IgD-negative memory B cell (primary cell): ENCODE data around the gene FOXP1. TPM values are rescaled to one million over a fixed set of nuclear protein-coding genes. Genes with fewer than 3 reads are reported as not detected.
A peak's percentile ranks its signal among the peaks of the same experiment; 100 is the strongest.

Experiments used
- H3K27ac Mint-ChIP-seq, 3 donors: one replicate each; pipeline ENCODE4 v1.8.0; 2020 to 2022; ENCODE audit warnings: mild to moderate bottlenecking in 3 of 3, mixed read lengths in 3 of 3, moderate library complexity in 1 of 3
- H3K27me3 Mint-ChIP-seq: one replicate; pipeline ENCODE4 v1.8.0; 2021; ENCODE audit warnings: mixed read lengths
- H3K36me3 Mint-ChIP-seq: one replicate; pipeline ENCODE4 v1.8.0; 2020; ENCODE audit warnings: mild to moderate bottlenecking, mixed read lengths
- H3K4me1 Mint-ChIP-seq, 3 donors: one replicate each; pipeline ENCODE4 v1.8.0; 2020 to 2022; ENCODE audit warnings: mixed read lengths in 3 of 3, mild to moderate bottlenecking in 1 of 3
- H3K4me3 Mint-ChIP-seq, 4 donors: one replicate each; pipeline ENCODE4 v1.8.0; 2020 to 2022; ENCODE audit warnings: mild to moderate bottlenecking in 4 of 4, mixed read lengths in 4 of 4, moderate library complexity in 3 of 4
- H3K9me3 Mint-ChIP-seq, 3 donors: one replicate each; pipeline ENCODE4 v1.8.0; 2020 to 2021; ENCODE audit warnings: mixed read lengths in 3 of 3, mild to moderate bottlenecking in 1 of 3
- polyA plus RNA-seq: library from polyadenylated mRNA; unstranded; fragments of 300-500 nt; fragmentation: Illumina TruSeq; gene quantifications from one replicate; pipeline ENCODE4 v1.2.3, GENCODE V29; 2021

The FOXP1 gene
- polyA plus RNA-seq, 1 donor from 2014 or later: 277 TPM

- H3K36me3 Mint-ChIP-seq: no peaks in the 10 kb centered on the region
- H3K4me3 Mint-ChIP-seq: peak overlapping the region; percentile 86 to 99 (median 92)
- H3K27ac Mint-ChIP-seq: peak overlapping the region; percentile 88 to 94 (median 93)
- peaks cover 40% of the 10 kb centered on the region for H3K27me3 Mint-ChIP-seq
- H3K4me1 Mint-ChIP-seq: peaks cover 17 to 40% (median 18%) of the 10 kb centered on the region in 3 donors
- H3K9me3 Mint-ChIP-seq: no peaks in the 10 kb centered on the region
Observed at GRCh38 chr3:71582036-71582611, 1.4 kb downstream of the FOXP1 start.

GRCh38 chr3:71581457-71582035, 2.0 kb downstream of the FOXP1 start:
- Mint-ChIP-seq H3K27me3 (peaks cover 41% of the 10 kb centered on the region), H3K4me3 (peak overlapping the region; percentile 86 to 99 (median 92)), H3K4me1 (peaks cover 16 to 40% (median 20%) of the 10 kb centered on the region in 3 donors), H3K36me3 (no peaks in the 10 kb centered on the region), H3K27ac (peak overlapping the region; percentile 88 to 94 (median 93)), H3K9me3 (no peaks in the 10 kb centered on the region)

- no peaks in the 10 kb centered on the region for H3K9me3 Mint-ChIP-seq
- peaks cover 14 to 33% (median 15%) of the 10 kb centered on the region in 3 donors for H3K4me1 Mint-ChIP-seq
- peak overlapping the region; percentile 86 to 99 (median 92) for H3K4me3 Mint-ChIP-seq
- H3K27me3 Mint-ChIP-seq: peaks cover 41% of the 10 kb centered on the region
- H3K36me3 Mint-ChIP-seq: no peaks in the 10 kb centered on the region
- H3K27ac Mint-ChIP-seq: peak overlapping the region; percentile 81 to 94 (median 89)
Observed at GRCh38 chr3:71580636-71581456, 2.7 kb downstream of the FOXP1 start.

GRCh38 chr3:71579935-71580406, 3.6 kb downstream of the FOXP1 start:
- Mint-ChIP-seq H3K27ac (peak overlapping the region in 2 of 3 donors; percentile 1 to 89), H3K36me3 (no peaks in the 10 kb centered on the region), H3K4me1 (peaks cover 9 to 25% (median 12%) of the 10 kb centered on the region in 3 donors), H3K27me3 (peaks cover 44% of the 10 kb centered on the region), H3K4me3 (peak overlapping the region in 2 of 4 donors; percentile 49 to 99), H3K9me3 (no peaks in the 10 kb centered on the region)

GRCh38 chr3:71579326-71579934, 4.1 kb downstream of the FOXP1 start:
- no peaks in the 10 kb centered on the region for H3K36me3 Mint-ChIP-seq
- peak overlapping the region in 2 of 3 donors; percentile 1 to 89 for H3K27ac Mint-ChIP-seq
- H3K4me3 Mint-ChIP-seq: peak overlapping the region in 3 of 4 donors; percentile 21 to 99 (median 36)
- peaks cover 7 to 20% (median 10%) of the 10 kb centered on the region in 3 donors for H3K4me1 Mint-ChIP-seq
- no peaks in the 10 kb centered on the region for H3K9me3 Mint-ChIP-seq
- peaks cover 47% of the 10 kb centered on the region for H3K27me3 Mint-ChIP-seq

GRCh38 chr3:71578054-71578751, 5.3 kb downstream of the FOXP1 start:
- Mint-ChIP-seq H3K27me3 (peaks cover 52% of the 10 kb centered on the region), H3K9me3 (no peaks in the 10 kb centered on the region), H3K27ac (no peak overlapping the region), H3K4me3 (peak overlapping the region in 2 of 4 donors; percentile 28 to 86), H3K36me3 (no peaks in the 10 kb centered on the region), H3K4me1 (peaks cover 5 to 20% (median 10%) of the 10 kb centered on the region in 3 donors)

GRCh38 chr3:71577011-71577410, 6.5 kb downstream of the FOXP1 start:
- no peaks in the 10 kb centered on the region for H3K36me3 Mint-ChIP-seq
- H3K4me3 Mint-ChIP-seq: peak overlapping the region in 2 of 4 donors; percentile 10 to 86
- peaks cover 5 to 20% (median 10%) of the 10 kb centered on the region in 3 donors for H3K4me1 Mint-ChIP-seq
- H3K27me3 Mint-ChIP-seq: peaks cover 47% of the 10 kb centered on the region
- H3K9me3 Mint-ChIP-seq: no peaks in the 10 kb centered on the region
- peak overlapping the region in 1 of 3 donors; percentile 74 for H3K27ac Mint-ChIP-seq

- peaks cover 0 to 12% (median 5%) of the 10 kb centered on the region in 3 donors for H3K4me1 Mint-ChIP-seq
- H3K27ac Mint-ChIP-seq: no peak overlapping the region
- no peaks in the 10 kb centered on the region for H3K36me3 Mint-ChIP-seq
- peaks cover 44% of the 10 kb centered on the region for H3K27me3 Mint-ChIP-seq
- peak overlapping the region in 1 of 4 donors; percentile 18 for H3K4me3 Mint-ChIP-seq
- peaks cover 0 to 1% (median 0%) of the 10 kb centered on the region in 3 donors for H3K9me3 Mint-ChIP-seq
Observed at GRCh38 chr3:71575433-71575832, 8.1 kb downstream of the FOXP1 start.

GRCh38 chr3:71573181-71573580, 10.3 kb downstream of the FOXP1 start:
- no peaks in the 10 kb centered on the region for H3K36me3 Mint-ChIP-seq
- no peak overlapping the region for H3K27ac Mint-ChIP-seq
- H3K27me3 Mint-ChIP-seq: peaks cover 33% of the 10 kb centered on the region

GRCh38 chr3:71570546-71570945, 13.0 kb downstream of the FOXP1 start:
- H3K9me3 Mint-ChIP-seq: peaks cover 0 to 1% (median 0%) of the 10 kb centered on the region in 3 donors
- peaks cover 5 to 13% (median 6%) of the 10 kb centered on the region in 3 donors for H3K4me1 Mint-ChIP-seq
- H3K36me3 Mint-ChIP-seq: peaks cover 3% of the 10 kb centered on the region
- H3K27ac Mint-ChIP-seq: no peak overlapping the region
- no peak overlapping the region for H3K4me3 Mint-ChIP-seq
- peaks cover 41% of the 10 kb centered on the region for H3K27me3 Mint-ChIP-seq

More at GRCh38 chr3:71573181-71573580, 10.3 kb downstream of the FOXP1 start:
- Mint-ChIP-seq H3K4me1 (peaks cover 2 to 9% (median 4%) of the 10 kb centered on the region in 3 donors), H3K9me3 (peaks cover 0 to 1% (median 0%) of the 10 kb centered on the region in 3 donors), H3K4me3 (no peak overlapping the region)

- Mint-ChIP-seq H3K36me3 (peaks cover 3% of the 10 kb centered on the region), H3K4me3 (peak overlapping the region in 1 of 4 donors; percentile 77), H3K27ac (no peak overlapping the region), H3K9me3 (peaks cover 0 to 1% (median 0%) of the 10 kb centered on the region in 3 donors), H3K4me1 (peaks cover 13 to 26% (median 20%) of the 10 kb centered on the region in 3 donors), H3K27me3 (peaks cover 47% of the 10 kb centered on the region)
Observed at GRCh38 chr3:71568207-71568606, 15.3 kb downstream of the FOXP1 start.

GRCh38 chr3:71566776-71567175, 16.8 kb downstream of the FOXP1 start:
- Mint-ChIP-seq H3K4me3 (peak overlapping the region in 1 of 4 donors; percentile 3), H3K9me3 (peaks cover 0 to 1% (median 0%) of the 10 kb centered on the region in 3 donors), H3K4me1 (peaks cover 15 to 31% (median 26%) of the 10 kb centered on the region in 3 donors), H3K27ac (peak overlapping the region in 1 of 3 donors; percentile 6), H3K36me3 (peaks cover 3% of the 10 kb centered on the region), H3K27me3 (peaks cover 50% of the 10 kb centered on the region)

GRCh38 chr3:71565976-71566375, 17.6 kb downstream of the FOXP1 start:
- Mint-ChIP-seq H3K36me3 (peaks cover 3% of the 10 kb centered on the region), H3K4me1 (peaks cover 15 to 31% (median 26%) of the 10 kb centered on the region in 3 donors), H3K27me3 (peaks cover 46% of the 10 kb centered on the region), H3K9me3 (no peaks in the 10 kb centered on the region), H3K4me3 (no peak overlapping the region), H3K27ac (peak overlapping the region in 1 of 3 donors; percentile 2)

GRCh38 chr3:71565316-71565715, 18.2 kb downstream of the FOXP1 start:
- Mint-ChIP-seq H3K27me3 (peaks cover 44% of the 10 kb centered on the region), H3K36me3 (peaks cover 4% of the 10 kb centered on the region), H3K4me1 (peaks cover 15 to 31% (median 26%) of the 10 kb centered on the region in 3 donors), H3K27ac (peak overlapping the region in 2 of 3 donors; percentile 2 to 88), H3K9me3 (no peaks in the 10 kb centered on the region), H3K4me3 (peak overlapping the region in 1 of 4 donors; percentile 59)
